Activated naive CD8-positive, alpha-beta T cell treated with anti-CD3 and anti-CD28 coated beads, Interleukin-2, amount 50 U/mL, for 24 hours (primary cell): Measurements from ENCODE around the gene CD160.
"Not testable (repeated sequence)": the region's sequence is repeated elsewhere in the genome, so short reads cannot be mapped to it uniquely, and the experiment has no call there.

Experiments used
- ATAC-seq: fragments of 150-1000 bp; cut with Tn5 transposase; one replicate; pipeline ENCODE4 v1.10.0; 2021
- DNase-seq: peaks from one replicate; pipeline ENCODE4 v3.0.0; 2021
- H3K27ac Mint-ChIP-seq: one replicate; pipeline ENCODE4 v1.8.0; 2021; ENCODE audit warnings: mild to moderate bottlenecking, mixed read lengths
- H3K27me3 Mint-ChIP-seq: one replicate; pipeline ENCODE4 v1.8.0; 2021; ENCODE audit warnings: mixed read lengths
- H3K36me3 Mint-ChIP-seq: one replicate; pipeline ENCODE4 v1.8.0; 2021; ENCODE audit warnings: low read depth, mixed read lengths
- H3K4me1 Mint-ChIP-seq: one replicate; pipeline ENCODE4 v1.8.0; 2021; ENCODE audit warnings: mixed read lengths
- H3K4me3 Mint-ChIP-seq: one replicate; pipeline ENCODE4 v1.8.0; 2021; ENCODE audit warnings: mild to moderate bottlenecking, moderate library complexity, mixed read lengths
- H3K9me3 Mint-ChIP-seq: one replicate; pipeline ENCODE4 v1.8.0; 2021; ENCODE audit warnings: mixed read lengths

CD160 gene

GRCh38 chr1:145760395-145760949, 41.2 kb downstream of the CD160 start:
- not testable (repeated sequence) for H3K9me3 Mint-ChIP-seq, H3K27ac Mint-ChIP-seq, DNase-seq, H3K27me3 Mint-ChIP-seq, ATAC-seq, H3K4me3 Mint-ChIP-seq
- Mint-ChIP-seq H3K4me1 (peaks cover 16% of the 10 kb centered on the region), H3K36me3 (peaks cover 42% of the 10 kb centered on the region)

DNA sequence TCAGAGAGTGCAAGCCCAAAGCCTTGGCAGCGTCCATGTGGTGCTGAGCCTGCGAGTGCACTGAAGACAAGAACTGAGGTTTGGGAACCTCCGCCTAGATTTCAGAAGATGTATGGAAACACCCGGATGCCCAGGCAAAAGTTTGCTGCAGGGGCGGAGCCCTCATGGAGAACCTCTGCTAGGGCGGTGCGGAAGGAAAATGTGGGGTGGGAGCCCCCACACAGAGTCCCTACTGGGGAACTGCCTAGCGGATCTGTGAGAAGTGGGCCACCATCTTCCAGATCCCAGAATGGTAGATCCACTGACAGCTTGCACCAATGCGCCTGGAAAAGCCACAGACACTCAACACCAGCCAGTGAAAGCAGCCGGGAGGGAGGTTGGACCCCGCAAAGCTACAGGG, 42.2 kb downstream of the CD160 start:
- Mint-ChIP-seq H3K36me3 (peaks cover 44% of the 10 kb centered on the region), H3K4me1 (peaks cover 16% of the 10 kb centered on the region)
- not testable (repeated sequence) for ATAC-seq, H3K4me3 Mint-ChIP-seq, H3K27me3 Mint-ChIP-seq, DNase-seq, H3K9me3 Mint-ChIP-seq, H3K27ac Mint-ChIP-seq

DNA sequence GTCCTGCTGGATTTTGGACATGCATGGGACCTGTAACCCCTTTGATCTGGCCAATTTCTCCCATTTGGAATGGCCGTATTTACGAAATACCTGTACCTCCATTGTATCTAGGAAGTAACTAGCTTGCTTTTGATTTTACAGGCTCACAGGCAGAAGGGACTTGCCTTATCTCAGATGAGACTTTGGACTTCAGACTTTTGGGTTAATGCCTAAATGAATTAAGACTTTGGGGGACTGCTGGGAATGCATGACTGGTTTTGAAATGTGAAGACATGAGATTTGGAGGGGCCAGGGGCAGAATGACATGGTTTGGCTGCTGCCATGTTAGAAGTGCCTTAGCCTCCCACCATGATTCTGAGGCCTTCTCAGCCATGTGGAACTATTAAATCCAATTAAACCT, 42.7 kb downstream of the CD160 start:
- not testable (repeated sequence) for ATAC-seq, H3K27ac Mint-ChIP-seq, DNase-seq, H3K27me3 Mint-ChIP-seq, H3K9me3 Mint-ChIP-seq, H3K4me3 Mint-ChIP-seq
- Mint-ChIP-seq H3K36me3 (peaks cover 43% of the 10 kb centered on the region), H3K4me1 (peaks cover 16% of the 10 kb centered on the region)

- not testable (repeated sequence) for H3K4me1 Mint-ChIP-seq, ATAC-seq, H3K27me3 Mint-ChIP-seq, H3K27ac Mint-ChIP-seq, DNase-seq, H3K9me3 Mint-ChIP-seq, H3K4me3 Mint-ChIP-seq
- H3K36me3 Mint-ChIP-seq, result peaks cover 39% of the 10 kb centered on the region
Measured at GRCh38 chr1:145764231-145764940, 45.1 kb downstream of the CD160 start.

- not testable (repeated sequence) for H3K4me1 Mint-ChIP-seq, DNase-seq, H3K27ac Mint-ChIP-seq, H3K4me3 Mint-ChIP-seq, ATAC-seq, H3K9me3 Mint-ChIP-seq, H3K27me3 Mint-ChIP-seq
- peaks cover 36% of the 10 kb centered on the region for H3K36me3 Mint-ChIP-seq
Measured at GRCh38 chr1:145765127-145765526, 45.8 kb downstream of the CD160 start.

DNA sequence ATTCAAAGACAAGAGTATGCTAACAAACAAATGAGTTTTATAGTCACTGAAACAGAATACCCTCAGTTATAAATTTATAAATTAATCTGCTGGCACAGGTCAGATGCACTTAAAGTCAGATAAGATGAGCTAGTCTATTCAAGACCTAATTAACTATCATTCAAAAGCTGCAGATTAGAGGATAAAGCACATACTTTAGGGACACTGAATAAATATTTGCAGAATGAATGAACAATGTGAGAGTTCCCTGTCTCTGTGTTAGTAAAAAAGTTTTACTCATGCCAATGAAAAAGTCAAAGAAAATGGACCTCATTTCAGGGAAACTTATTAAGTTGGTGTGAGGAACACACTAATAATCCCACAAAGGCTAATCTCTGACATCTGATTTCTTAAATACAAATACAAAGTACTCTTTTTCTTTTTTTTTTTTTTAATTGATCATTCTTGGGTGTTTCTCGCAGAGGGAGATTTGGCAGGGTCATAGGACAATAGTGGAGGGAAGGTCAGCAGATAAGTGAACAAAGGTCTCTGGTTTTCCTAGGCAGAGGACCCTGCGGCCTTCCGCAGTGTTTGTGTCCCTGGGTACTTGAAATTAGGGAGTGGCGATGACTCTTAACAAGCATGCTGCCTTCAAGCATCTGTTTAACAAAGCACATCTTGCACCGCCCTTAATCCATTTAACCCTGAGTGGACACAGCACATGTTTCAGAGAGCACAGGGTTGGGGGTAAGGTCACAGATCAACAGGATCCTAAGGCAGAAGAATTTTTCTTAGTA, 46.5 kb downstream of the CD160 start:
- not testable (repeated sequence) for H3K27ac Mint-ChIP-seq, ATAC-seq, H3K9me3 Mint-ChIP-seq, H3K4me1 Mint-ChIP-seq, DNase-seq, H3K27me3 Mint-ChIP-seq, H3K4me3 Mint-ChIP-seq
- peaks cover 32% of the 10 kb centered on the region for H3K36me3 Mint-ChIP-seq

- ATAC-seq, H3K27me3 Mint-ChIP-seq, H3K9me3 Mint-ChIP-seq, DNase-seq, H3K4me3 Mint-ChIP-seq, H3K27ac Mint-ChIP-seq, H3K4me1 Mint-ChIP-seq: not testable (repeated sequence)
- H3K36me3 Mint-ChIP-seq, result peaks cover 32% of the 10 kb centered on the region
Measured at GRCh38 chr1:145766926-145767325, 47.6 kb downstream of the CD160 start.

GRCh38 chr1:145768004-145768403, 48.7 kb downstream of the CD160 start:
- Mint-ChIP-seq H3K4me1 (peaks cover 12% of the 10 kb centered on the region), H3K36me3 (peaks cover 32% of the 10 kb centered on the region)
- ATAC-seq, result not testable (repeated sequence)

DNA sequence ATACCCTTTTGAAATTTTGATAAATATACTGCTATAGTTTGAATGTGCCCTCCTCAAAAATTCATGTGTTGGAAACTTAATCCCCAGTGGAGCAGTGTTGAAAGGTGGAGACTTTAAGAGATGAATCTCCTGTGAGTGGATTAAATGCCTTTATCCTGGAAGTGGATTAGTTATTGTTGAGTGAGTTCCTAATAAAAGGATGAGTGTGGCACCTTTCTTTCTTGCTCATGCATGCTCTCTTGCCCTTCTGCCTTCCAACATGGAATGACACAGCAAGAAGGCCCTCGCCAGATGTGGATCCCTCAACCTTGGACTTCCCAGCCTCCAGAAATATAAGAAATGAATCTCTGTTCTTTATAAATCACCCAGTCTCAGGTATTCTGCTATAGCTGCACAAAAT, 51.8 kb downstream of the CD160 start:
- peaks cover 34% of the 10 kb centered on the region for H3K36me3 Mint-ChIP-seq
- DNase-seq (no peak), ATAC-seq (no peak)
- H3K27ac Mint-ChIP-seq, result no peak overlapping the region
- no peaks in the 10 kb centered on the region for H3K27me3 Mint-ChIP-seq
- no peak overlapping the region for H3K4me3 Mint-ChIP-seq
- peaks cover 20% of the 10 kb centered on the region for H3K4me1 Mint-ChIP-seq
- H3K9me3 Mint-ChIP-seq, result no peaks in the 10 kb centered on the region

More at GRCh38 chr1:145768004-145768403, 48.7 kb downstream of the CD160 start:
- not testable (repeated sequence) for H3K27ac Mint-ChIP-seq, H3K4me3 Mint-ChIP-seq, DNase-seq, H3K9me3 Mint-ChIP-seq, H3K27me3 Mint-ChIP-seq

DNA sequence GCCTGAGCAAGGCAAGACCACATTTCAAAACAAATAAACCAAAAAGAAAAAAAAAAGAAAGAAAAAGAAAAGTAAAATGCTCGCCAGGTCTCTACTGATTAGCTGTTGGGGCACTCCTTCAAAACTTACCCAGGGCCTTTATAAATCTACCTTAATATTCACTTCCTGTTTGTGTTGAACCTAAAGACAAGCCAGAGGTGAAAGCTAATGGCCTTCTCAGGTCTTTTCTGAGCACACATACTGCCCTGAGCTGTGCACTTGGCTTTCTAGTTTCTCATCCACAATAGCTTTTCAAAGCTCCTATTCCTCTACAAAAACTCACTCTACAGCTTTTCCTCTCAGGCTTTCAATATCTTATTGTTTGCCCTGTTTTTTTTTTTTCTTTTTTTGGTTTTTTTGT, 54.1 kb downstream of the CD160 start:
- ATAC-seq, result no peak
- Mint-ChIP-seq H3K36me3 (peaks cover 30% of the 10 kb centered on the region), H3K27me3 (no peaks in the 10 kb centered on the region)

GRCh38 chr1:145777357-145778145, 58.3 kb downstream of the CD160 start:
- DNase-seq, result no peak
- no peaks in the 10 kb centered on the region for H3K27me3 Mint-ChIP-seq
- H3K4me3 Mint-ChIP-seq, result no peak overlapping the region
- H3K27ac Mint-ChIP-seq, result no peak overlapping the region
- H3K9me3 Mint-ChIP-seq, result no peaks in the 10 kb centered on the region
- ATAC-seq, result no peak
- peaks cover 22% of the 10 kb centered on the region for H3K36me3 Mint-ChIP-seq
- H3K4me1 Mint-ChIP-seq, result peaks cover 18% of the 10 kb centered on the region

More for the DNA sequence above, 54.1 kb downstream of the CD160 start:
- Mint-ChIP-seq H3K4me3 (no peak overlapping the region), H3K27ac (peak overlapping the region; percentile 38), H3K9me3 (no peaks in the 10 kb centered on the region), H3K4me1 (peaks cover 20% of the 10 kb centered on the region)
- DNase-seq, result no peak

GRCh38 chr1:145778146-145778540, 58.8 kb downstream of the CD160 start:
- Mint-ChIP-seq H3K4me1 (peaks cover 15% of the 10 kb centered on the region), H3K27ac (no peak overlapping the region)
- DNase-seq, result no peak

DNA sequence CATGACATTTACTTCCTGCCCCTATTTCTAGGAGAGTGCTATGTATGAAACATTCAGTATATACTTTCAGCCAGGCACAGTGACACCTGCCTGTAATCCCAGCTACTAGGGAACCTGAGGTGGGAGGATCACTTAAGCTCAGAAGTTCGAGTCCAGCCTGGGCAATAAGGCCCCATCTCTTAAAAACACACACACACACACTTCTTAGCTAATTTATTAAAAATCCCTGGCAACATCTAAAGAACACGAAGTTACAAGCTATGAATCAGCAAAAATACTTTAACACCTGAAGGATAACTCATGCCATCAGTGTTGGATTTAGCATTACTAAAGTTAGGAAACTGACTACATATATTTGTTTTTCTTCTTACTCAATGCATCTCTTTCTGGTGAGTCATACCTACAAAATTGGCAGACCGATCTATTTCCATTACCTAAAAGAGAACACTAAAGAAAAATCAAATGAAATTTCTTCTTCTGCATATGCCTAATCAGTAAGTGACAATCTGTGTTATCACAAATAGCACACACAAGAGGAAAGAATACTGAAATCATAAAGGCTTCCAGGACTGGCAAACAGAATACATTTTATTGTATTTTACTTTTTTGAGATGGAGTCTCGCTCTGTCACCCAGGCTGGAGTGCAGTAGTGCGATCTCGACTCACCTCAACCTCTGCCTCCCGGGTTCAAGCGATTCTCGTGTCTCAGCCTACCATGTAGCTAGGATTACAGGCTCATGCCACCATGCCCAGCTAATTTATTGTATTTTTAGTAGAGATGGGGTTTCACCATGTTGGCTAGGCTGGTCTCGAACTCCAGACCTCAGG, 63.2 kb downstream of the CD160 start:
- H3K27ac Mint-ChIP-seq, result peak overlapping the region; percentile 19
- no peaks in the 10 kb centered on the region for H3K9me3 Mint-ChIP-seq
- no peak for DNase-seq
- no peak for ATAC-seq
- H3K27me3 Mint-ChIP-seq, result no peaks in the 10 kb centered on the region
- H3K36me3 Mint-ChIP-seq, result peaks cover 21% of the 10 kb centered on the region
- H3K4me1 Mint-ChIP-seq, result peaks cover 28% of the 10 kb centered on the region
- H3K4me3 Mint-ChIP-seq, result no peak overlapping the region

More at GRCh38 chr1:145778146-145778540, 58.8 kb downstream of the CD160 start:
- no peaks in the 10 kb centered on the region for H3K9me3 Mint-ChIP-seq
- H3K4me3 Mint-ChIP-seq, result no peak overlapping the region
- H3K27me3 Mint-ChIP-seq, result no peaks in the 10 kb centered on the region
- H3K36me3 Mint-ChIP-seq, result peaks cover 19% of the 10 kb centered on the region
- ATAC-seq, result no peak

- Mint-ChIP-seq H3K4me1 (peaks cover 33% of the 10 kb centered on the region), H3K27me3 (no peaks in the 10 kb centered on the region), H3K36me3 (peaks cover 29% of the 10 kb centered on the region), H3K9me3 (no peaks in the 10 kb centered on the region), H3K4me3 (no peak overlapping the region), H3K27ac (no peak overlapping the region)
- DNase-seq (no peak), ATAC-seq (no peak)
Measured at GRCh38 chr1:145784409-145784808, 65.1 kb downstream of the CD160 start.
